Upper lobe of left lung (tissue), 6 donors: Measurements from ENCODE around the gene SCAMP1. TPM values are rescaled to one million over a fixed set of nuclear protein-coding genes. Genes with fewer than 3 reads are reported as not detected.
A peak's percentile ranks its signal among the peaks of the same experiment; 100 is the strongest.

Experiments
- ATAC-seq, 2 donors: fragments of 200-7000 bp; cut with Tn5 transposase; one replicate each; pipeline ENCODE4 v1.9.1; 2022; ENCODE audit warnings: mild to moderate bottlenecking in 2 of 2, moderate library complexity in 2 of 2; ENCODE audit not compliant: low FRiP score in 2 of 2
- DNase-seq, 2 donors: peaks; one replicate each; pipeline ENCODE4 v3.0.0-alpha.2; 2019 to 2020
- H3K27ac ChIP-seq, 4 donors: fragments of 200-600 bp; sonication (generic); one replicate each; pipeline ENCODE4 v1.5.1; 2016 to 2019
- H3K27me3 ChIP-seq, 4 donors: fragments of 200-600 bp; sonication (generic); one replicate each; pipeline ENCODE4 v1.5.1; 2017 to 2019
- H3K36me3 ChIP-seq, 4 donors: fragments of 200-600 bp; sonication (generic); one replicate each; pipeline ENCODE4 v1.5.1; 2016 to 2019
- H3K4me1 ChIP-seq, 4 donors: fragments of 200-600 bp; sonication (generic); one replicate each; pipeline ENCODE4 v1.5.1; 2018 to 2019
- H3K4me3 ChIP-seq, 4 donors: fragments of 200-600 bp; sonication (generic); one replicate each; pipeline ENCODE4 v1.5.1; 2017 to 2019; ENCODE audit warnings: mild to moderate bottlenecking in 2 of 4, moderate library complexity in 1 of 4
- H3K9me3 ChIP-seq, 4 donors: fragments of 200-600 bp; sonication (generic); one replicate each; pipeline ENCODE4 v1.5.1; 2018 to 2019
- EP300 ChIP-seq, 4 donors: sonication (generic); formaldehyde crosslinking; IDR thresholded peaks; one replicate each; pipeline ENCODE4 v1.5.1; 2017; ENCODE audit warnings: antibody characterized with exemption in 4 of 4, control low read depth in 2 of 4
- POLR2A ChIP-seq, 4 donors: fragments of 450-650 bp; IDR thresholded peaks; one replicate each; pipeline ENCODE4 v1.5.1; 2016 to 2017; ENCODE audit warnings: antibody characterized with exemption in 4 of 4, mild to moderate bottlenecking in 2 of 4
- POLR2AphosphoS5 ChIP-seq, 2 donors: sonication (generic); formaldehyde crosslinking; IDR thresholded peaks; one replicate each; pipeline ENCODE4 v1.5.1; 2017; ENCODE audit warnings: antibody characterized with exemption in 2 of 2
- WGBS, 2 donors: methylation state at CpG; one replicate each; pipeline ENCODE4 v1.1.5; 2017 to 2018; 5-methylcytosine and 5-hydroxymethylcytosine counted together
- total RNA-seq, 6 donors: library from RNA; depleted of rRNA in 4 of 6; stranded (reverse); fragments of >200 nt in 4 of 6; gene quantifications; one replicate each; pipeline versions ENCODE4 v1.1.0 to v1.2.1, GENCODE V29; 2016 to 2021
- TF ChIP-seq, protein P1 (sequence below), 6 experiments: fragments of 450-650 bp in 4 of 6; fragments of 200-600 bp in 2 of 6; sonication (generic) in 2 of 6; IDR thresholded peaks; one replicate each; pipeline ENCODE4 v1.5.1; 2016 to 2019; ENCODE audit warnings: antibody characterized with exemption in 6 of 6
- donor health status: DM: no; HTN: no; CAD: no; lungs with moderate emphysema.
- donor health status: DM: no; HTN: yes; CAD: no; lungs with severe emphysema.

SCAMP1 gene
- total RNA-seq, 6 donors from 2014 or later, result 5.3 to 37.3 (median 25.1) TPM

DNA sequence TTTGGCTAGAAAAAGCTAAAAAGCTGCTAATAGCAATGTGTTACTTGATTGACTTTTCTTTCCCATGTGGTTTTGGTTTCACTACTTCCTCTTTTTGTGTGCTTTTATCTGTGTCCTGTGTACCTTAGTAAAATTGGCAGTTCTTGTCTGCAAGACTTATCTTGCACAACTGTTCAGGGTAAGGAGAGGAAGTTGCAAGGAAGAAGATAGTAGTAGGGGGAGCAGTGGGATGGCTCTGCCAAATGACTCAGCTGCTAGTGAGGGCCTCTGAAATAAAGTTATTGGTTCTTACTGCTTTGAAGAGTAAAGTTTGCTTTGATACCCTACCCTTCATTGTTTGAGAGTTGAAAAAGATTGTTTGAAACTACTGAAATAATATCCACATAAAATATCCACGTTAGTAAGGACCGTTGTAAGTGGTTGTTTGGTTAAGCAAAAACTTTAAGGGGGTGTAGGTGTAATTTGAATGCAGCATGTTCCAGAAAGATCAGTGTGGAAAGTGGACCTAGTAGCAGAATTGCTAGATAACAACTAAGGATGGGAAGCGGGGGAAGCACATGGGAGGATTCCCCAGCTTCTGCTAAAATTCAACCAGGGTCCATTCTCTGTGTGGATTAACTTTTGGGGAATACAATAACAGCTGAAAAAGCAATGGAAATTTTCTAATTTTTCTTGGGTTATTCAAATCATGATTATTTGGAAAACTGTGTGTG is 123.5 kb downstream of the SCAMP1 start:
- Histone ChIP-seq H3K4me1 (peaks cover 12 to 24% (median 19%) of the 10 kb centered on the region in 4 donors), H3K36me3 (peaks cover 0 to 20% (median 15%) of the 10 kb centered on the region in 4 donors), H3K27ac (peak overlapping the region in 3 of 4 donors; percentile 33 to 75 (median 68)), H3K4me3 (no peak overlapping the region), H3K9me3 (no peaks in the 10 kb centered on the region), H3K27me3 (no peaks in the 10 kb centered on the region)
- peak in 1 of 2 donors; percentile 31 for DNase-seq
- TF ChIP-seq POLR2A (IDR thresholded peaks at IDR 0.05) (peak in 1 of 4 donors; percentile 30), POLR2AphosphoS5 (IDR thresholded peaks at IDR 0.05) (peak in 1 of 2 donors; percentile 51), EP300 (IDR thresholded peaks at IDR 0.05) (peak in 1 of 4 donors; percentile 25)
- TF ChIP-seq, protein P1, sequence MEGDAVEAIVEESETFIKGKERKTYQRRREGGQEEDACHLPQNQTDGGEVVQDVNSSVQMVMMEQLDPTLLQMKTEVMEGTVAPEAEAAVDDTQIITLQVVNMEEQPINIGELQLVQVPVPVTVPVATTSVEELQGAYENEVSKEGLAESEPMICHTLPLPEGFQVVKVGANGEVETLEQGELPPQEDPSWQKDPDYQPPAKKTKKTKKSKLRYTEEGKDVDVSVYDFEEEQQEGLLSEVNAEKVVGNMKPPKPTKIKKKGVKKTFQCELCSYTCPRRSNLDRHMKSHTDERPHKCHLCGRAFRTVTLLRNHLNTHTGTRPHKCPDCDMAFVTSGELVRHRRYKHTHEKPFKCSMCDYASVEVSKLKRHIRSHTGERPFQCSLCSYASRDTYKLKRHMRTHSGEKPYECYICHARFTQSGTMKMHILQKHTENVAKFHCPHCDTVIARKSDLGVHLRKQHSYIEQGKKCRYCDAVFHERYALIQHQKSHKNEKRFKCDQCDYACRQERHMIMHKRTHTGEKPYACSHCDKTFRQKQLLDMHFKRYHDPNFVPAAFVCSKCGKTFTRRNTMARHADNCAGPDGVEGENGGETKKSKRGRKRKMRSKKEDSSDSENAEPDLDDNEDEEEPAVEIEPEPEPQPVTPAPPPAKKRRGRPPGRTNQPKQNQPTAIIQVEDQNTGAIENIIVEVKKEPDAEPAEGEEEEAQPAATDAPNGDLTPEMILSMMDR (IDR thresholded peaks at IDR 0.05), result no peak
- peak; percentile 79 to 91 for ATAC-seq
- 46 to 48% methylated on average over 3 of the region's 3 CpGs for WGBS, 2 donors

DNA sequence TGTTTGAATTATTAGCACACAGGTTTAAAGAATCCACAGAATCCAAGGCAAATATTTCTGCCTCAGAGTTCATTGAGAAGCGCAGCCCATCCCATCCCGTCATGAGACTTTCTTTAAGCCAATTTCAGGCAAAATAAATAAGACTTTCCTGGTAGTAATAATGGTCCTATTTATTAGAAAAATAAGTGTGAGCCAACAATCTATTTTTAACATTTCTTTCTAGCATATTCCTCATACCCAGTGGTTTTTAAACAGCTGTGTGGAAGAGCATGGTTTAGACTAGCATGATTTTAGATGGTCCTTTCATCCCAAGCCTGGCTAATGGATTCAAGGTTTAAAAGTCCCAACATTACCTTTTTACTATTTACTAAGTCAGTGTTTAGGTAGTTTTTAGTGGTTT is 125.8 kb downstream of the SCAMP1 start:
- Histone ChIP-seq H3K9me3 (no peaks in the 10 kb centered on the region), H3K4me1 (peaks cover 12 to 24% (median 19%) of the 10 kb centered on the region in 4 donors), H3K36me3 (peaks cover 0 to 21% (median 15%) of the 10 kb centered on the region in 4 donors), H3K27me3 (no peaks in the 10 kb centered on the region), H3K27ac (peak overlapping the region in 1 of 4 donors; percentile 14), H3K4me3 (no peak overlapping the region)
- WGBS, 2 donors, result 78 to 88% methylated on average over 2 of the region's 2 CpGs
- no peak for TF ChIP-seq EP300 (IDR thresholded peaks at IDR 0.05)
- TF ChIP-seq, protein P1 (IDR thresholded peaks at IDR 0.05), result no peak
- TF ChIP-seq POLR2AphosphoS5 (IDR thresholded peaks at IDR 0.05), result no peak
- no peak for TF ChIP-seq POLR2A (IDR thresholded peaks at IDR 0.05)
- DNase-seq (no peak), ATAC-seq (no peak)

DNA sequence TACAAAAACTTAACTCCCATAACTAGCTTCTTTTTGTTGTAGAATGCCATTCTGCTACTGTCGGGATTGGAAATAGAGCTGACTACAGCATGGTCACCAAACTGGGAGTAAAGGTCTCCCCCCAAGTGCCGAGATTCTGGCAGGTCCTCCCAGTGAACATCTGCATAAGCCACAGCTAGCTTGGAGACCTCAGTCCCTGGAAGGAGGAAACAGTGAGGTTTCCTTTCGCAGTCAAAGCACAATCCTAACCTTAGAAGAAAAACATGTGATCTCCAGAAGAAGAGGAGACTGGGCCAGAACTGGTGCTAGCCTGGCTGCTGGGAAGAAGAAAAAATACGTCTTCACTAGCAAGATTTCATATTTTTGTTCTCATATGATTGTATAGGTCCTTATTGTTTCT is 127.4 kb downstream of the SCAMP1 start:
- Histone ChIP-seq H3K27ac (no peak overlapping the region), H3K27me3 (no peaks in the 10 kb centered on the region), H3K4me1 (peaks cover 12 to 22% (median 19%) of the 10 kb centered on the region in 4 donors), H3K4me3 (no peak overlapping the region), H3K9me3 (no peaks in the 10 kb centered on the region), H3K36me3 (peaks cover 0 to 21% (median 15%) of the 10 kb centered on the region in 4 donors)
- DNase-seq (no peak), ATAC-seq (no peak)
- 78 to 87% methylated on average over 4 of the region's 4 CpGs for WGBS, 2 donors
- TF ChIP-seq, protein P1 (IDR thresholded peaks at IDR 0.05), result no peak

DNA sequence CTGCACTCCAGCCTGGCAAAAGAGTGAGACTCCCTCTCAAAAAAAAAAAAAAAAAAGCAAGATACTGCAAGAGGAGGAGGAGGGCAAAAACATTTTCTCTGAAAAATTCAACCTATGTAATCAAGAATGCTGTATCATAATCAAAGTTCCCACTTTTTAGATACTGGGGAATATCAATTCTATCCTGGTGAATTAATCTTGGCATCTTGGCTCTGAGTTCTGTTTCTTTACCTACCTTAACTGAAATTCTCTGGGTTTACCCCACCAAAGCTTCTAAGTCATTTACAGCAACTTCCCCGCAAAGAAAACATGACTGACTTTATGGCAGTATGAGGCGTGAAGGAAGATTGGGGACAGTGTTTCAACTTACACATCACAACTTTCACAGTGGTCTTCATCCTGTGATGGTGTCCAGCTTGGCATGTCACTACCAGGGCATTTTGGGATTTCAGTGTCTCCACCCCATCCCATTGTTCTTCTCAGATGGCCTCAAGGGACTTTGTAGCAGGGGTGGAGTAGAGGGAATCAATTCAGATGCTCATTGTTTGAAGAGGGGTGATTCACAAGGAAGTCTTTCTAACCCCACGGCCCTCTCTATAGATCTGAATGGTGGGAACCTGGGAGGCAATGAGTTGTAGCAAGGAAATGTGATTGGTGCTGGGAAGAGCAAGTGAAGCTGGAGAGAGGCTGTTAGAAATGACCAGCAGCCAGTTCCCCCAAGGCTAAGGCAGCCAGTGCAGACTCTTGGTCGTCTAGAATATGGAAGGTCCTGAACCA is 130.5 kb downstream of the SCAMP1 start:
- 80 to 89% methylated on average over 4 of the region's 4 CpGs for WGBS, 2 donors
- Histone ChIP-seq H3K27ac (peak overlapping the region in 1 of 4 donors; percentile 5), H3K4me1 (peaks cover 2 to 8% (median 2%) of the 10 kb centered on the region in 4 donors), H3K36me3 (peaks cover 0 to 21% (median 15%) of the 10 kb centered on the region in 4 donors), H3K9me3 (no peaks in the 10 kb centered on the region), H3K4me3 (no peak overlapping the region), H3K27me3 (no peaks in the 10 kb centered on the region)
- no peak for ATAC-seq
- TF ChIP-seq EP300 (IDR thresholded peaks at IDR 0.05) (no peak), POLR2AphosphoS5 (IDR thresholded peaks at IDR 0.05) (no peak), POLR2A (IDR thresholded peaks at IDR 0.05) (no peak)
- TF ChIP-seq, protein P1 (IDR thresholded peaks at IDR 0.05), result no peak
- no peak for DNase-seq
